GM19455 (cell line): ENCODE data around the gene SSBP2.

Experiments
- ATAC-seq: cut with Tn5 transposase; IDR thresholded peaks from one replicate; pipeline ENCODE4 v1.9.1; 2021; ENCODE audit not compliant: unreplicated experiment

The SSBP2 gene

GRCh38 chr5:81767938-81768337 is 17.0 kb upstream of the SSBP2 start:
- no peak for ATAC-seq

- no peak for ATAC-seq
Observed at GRCh38 chr5:81767097-81767496, 16.2 kb upstream of the SSBP2 start.

DNA sequence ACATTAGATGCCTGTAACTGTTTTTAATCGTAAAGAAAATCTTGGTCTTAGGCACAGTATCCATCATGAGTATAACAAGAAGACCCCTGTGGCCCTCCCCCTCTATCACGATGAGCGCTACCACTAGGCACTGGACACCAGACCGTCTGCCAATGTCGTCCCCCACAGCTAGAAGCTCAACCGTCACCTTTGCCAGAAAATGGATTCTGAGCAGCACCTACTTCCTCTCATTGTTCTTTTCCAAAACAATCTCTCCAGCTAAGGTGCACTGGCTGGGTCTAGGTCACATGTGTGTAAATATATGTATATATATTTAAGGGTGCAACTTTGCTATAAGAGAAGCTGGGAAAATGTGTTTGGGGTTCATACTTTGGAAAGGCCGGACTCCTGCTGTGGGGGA is 15.7 kb upstream of the SSBP2 start:
- ATAC-seq = no peak

DNA sequence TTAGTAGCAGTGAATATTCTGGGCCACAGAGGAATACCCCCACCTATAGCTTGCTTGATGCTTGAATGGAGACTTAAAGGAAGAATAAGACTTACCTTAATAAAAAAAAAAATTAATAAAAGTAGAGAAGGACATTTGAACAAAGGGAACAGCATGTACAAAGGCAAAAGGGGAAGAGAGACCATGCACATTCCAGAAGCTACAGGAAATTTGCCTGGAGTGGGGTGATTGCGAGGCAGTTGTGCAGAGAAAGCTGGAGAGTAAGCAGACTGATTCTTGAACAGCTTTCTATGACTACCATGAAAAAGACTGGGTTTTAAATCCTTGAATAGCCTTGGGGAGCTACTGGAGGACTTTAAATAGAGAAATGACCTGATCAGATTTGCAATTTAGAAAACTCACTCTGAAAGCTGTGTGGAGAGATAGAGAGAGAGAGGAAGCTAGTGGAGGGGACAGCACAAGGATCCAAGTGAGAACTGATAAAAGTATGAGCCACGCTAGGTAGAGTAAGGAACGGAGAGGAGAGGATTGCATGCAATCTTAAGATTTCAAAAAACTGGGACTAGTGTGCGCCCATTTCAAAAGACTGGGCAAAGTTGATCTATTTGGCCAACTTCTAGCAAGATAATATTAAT is 12.5 kb upstream of the SSBP2 start:
- no peak for ATAC-seq

GRCh38 chr5:81762853-81763252 is 12.0 kb upstream of the SSBP2 start:
- ATAC-seq = no peak

- no peak for ATAC-seq
Observed at GRCh38 chr5:81762401-81762800, 11.5 kb upstream of the SSBP2 start.

DNA sequence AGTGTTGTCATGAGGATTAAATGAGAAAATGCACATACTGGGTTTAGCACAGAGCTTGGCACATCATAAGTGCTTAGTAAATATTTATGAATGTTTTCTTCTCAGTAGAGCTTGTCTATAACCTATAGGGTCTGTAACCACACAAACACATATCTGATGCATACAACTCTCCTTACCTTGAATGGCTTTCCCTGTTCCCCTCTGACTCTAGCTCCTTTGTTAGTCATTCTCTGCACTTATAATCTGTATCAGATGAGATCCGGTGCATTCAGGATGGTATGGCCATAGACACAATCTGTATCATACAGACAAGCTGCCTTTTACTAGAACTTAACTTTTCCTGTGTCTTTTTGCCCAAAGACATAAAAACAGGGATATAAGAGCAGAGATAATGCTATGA is 11.1 kb upstream of the SSBP2 start:
- ATAC-seq = no peak

GRCh38 chr5:81761270-81761669 is 10.4 kb upstream of the SSBP2 start:
- ATAC-seq = no peak

DNA sequence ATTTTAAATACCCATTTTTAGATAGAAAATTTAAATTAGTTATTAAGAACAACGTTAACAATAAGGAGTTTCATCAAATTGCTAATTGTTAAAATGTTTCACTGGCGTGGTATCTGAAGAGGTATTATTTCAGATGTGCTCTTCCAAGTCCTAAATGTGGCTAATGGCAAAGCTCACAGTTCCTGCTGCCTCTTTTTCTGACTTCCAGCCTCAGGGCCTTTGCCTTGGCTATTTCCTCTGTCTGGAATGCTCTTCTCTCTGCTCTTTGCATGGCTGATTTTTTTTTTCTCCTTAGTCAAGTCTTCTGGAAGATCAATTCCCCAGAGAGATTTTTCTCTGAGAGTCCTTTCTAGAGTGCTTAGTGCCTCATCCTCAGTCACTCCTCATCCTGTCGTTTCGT is 9.6 kb upstream of the SSBP2 start:
- ATAC-seq = no peak

GRCh38 chr5:81759632-81760005 is 8.7 kb upstream of the SSBP2 start:
- no peak for ATAC-seq

GRCh38 chr5:81757404-81757803 is 6.5 kb upstream of the SSBP2 start:
- no peak for ATAC-seq

DNA sequence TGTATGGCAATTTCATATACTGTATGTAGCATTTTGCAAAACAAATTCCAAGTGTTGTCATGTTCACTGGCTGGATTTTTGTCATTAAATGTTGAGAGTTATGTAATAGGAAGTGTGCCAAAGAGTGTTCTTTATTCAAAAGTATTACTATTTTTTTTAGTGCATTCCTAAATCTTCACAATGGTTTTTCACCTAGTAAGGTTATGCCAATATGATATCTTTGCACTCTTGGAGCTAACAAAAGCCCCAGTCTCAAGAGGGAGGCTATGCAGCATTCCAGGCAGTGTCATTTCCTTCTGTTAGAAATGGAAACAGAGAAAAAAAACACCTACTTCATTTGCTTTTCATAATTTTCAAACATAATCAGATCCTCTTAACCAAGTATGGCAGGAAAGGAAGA is 5.1 kb upstream of the SSBP2 start:
- ATAC-seq = no peak

- no peak for ATAC-seq
Observed at GRCh38 chr5:81755320-81755719, 4.4 kb upstream of the SSBP2 start.

- ATAC-seq = no peak
Observed at GRCh38 chr5:81754621-81755020, 3.7 kb upstream of the SSBP2 start.

- ATAC-seq = no peak
Observed at GRCh38 chr5:81753429-81753828, 2.5 kb upstream of the SSBP2 start.

GRCh38 chr5:81752644-81752963 is 1.7 kb upstream of the SSBP2 start:
- no peak for ATAC-seq

- no peak for ATAC-seq
Observed at GRCh38 chr5:81751836-81752643, 1.1 kb upstream of the SSBP2 start.

- peak; percentile 23 for ATAC-seq
Observed at GRCh38 chr5:81750308-81751008, 439 bp downstream of the SSBP2 start.

- peak; percentile 40 for ATAC-seq
Observed at GRCh38 chr5:81749561-81750307, 1.2 kb downstream of the SSBP2 start.

DNA sequence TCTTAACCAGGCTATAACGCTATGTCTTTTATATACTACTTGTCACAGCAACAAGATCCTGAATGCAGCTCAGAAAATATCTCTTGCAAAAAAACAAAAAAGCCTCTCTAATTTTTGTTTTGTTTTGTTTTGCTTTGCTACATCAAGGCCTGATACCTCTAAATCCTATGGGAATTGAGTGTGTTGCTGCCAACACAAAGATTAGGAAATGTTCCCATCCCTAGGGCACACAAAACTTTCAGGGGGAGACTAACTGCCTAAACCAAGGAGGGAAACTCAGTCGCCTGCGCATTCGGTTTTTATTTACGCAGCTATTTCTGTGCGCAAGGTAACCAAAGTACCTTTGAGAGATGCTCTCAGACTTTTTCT is 1.7 kb downstream of the SSBP2 start:
- ATAC-seq = no peak

DNA sequence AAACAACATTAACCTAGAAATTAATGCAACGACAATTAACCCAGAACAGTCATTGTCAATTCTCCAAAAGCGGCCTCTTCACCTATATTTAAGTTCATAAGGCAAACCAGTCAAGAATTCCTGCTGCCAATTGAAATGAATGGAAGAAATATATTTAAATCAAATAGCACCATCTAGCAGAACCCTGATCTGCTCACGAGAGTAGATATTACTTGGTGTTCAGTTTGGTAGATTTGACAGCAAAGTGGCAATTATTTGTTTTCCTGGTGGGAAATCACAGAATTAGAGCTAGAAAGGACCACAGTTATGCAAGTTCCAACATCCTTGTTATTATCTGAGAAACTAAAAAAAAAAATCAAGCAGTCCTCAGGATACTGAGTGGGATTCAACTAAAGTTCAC is 2.3 kb downstream of the SSBP2 start:
- no peak for ATAC-seq

- ATAC-seq = no peak
Observed at GRCh38 chr5:81747030-81747429, 3.9 kb downstream of the SSBP2 start.
